Bronchial epithelial cell (primary cell): Measurements from ENCODE around the gene MACROD1. TPM values are rescaled to one million over a fixed set of nuclear protein-coding genes. Genes with fewer than 3 reads are reported as not detected.

Experiments
- DNase-seq: peaks from one replicate; pipeline ENCODE4 v3.0.0-alpha.2; 2010; ENCODE audit warnings: low read depth
- FAIRE-seq: peaks from 2 replicates; lab custom pipeline; 2011; peaks lifted over from hg19 to GRCh38; lab: Jason Lieb, UNC
- H3K27me3 ChIP-seq: 2 replicates; pipeline ENCODE4 v1.5.1; 2011; ENCODE audit warnings: low read length; ENCODE audit not compliant: control insufficient read depth, insufficient read depth
- H3K36me3 ChIP-seq: 2 replicates; pipeline ENCODE4 v1.5.1; 2011; ENCODE audit warnings: low read length; ENCODE audit not compliant: control insufficient read depth, insufficient read depth
- H3K4me3 ChIP-seq: 2 replicates; pipeline ENCODE4 v1.5.1; 2011; ENCODE audit warnings: mild to moderate bottlenecking, low read depth, low read length, control low read depth
- CTCF ChIP-seq: IDR thresholded peaks from 2 replicates; pipeline ENCODE4 v1.5.1; 2011; ENCODE audit warnings: mild to moderate bottlenecking, moderate library complexity, low read length, control low read depth, inconsistent platforms; ENCODE audit not compliant: insufficient read depth, severe bottlenecking
- total RNA-seq: library from RNA; depleted of rRNA; stranded (reverse); fragments of >200 nt; gene quantifications from 2 replicates; pipeline ENCODE4 v1.2.1, GENCODE V29; 2014

MACROD1 gene
- total RNA-seq, 1 donor from 2014 or later: 17.9 TPM

- Histone ChIP-seq H3K4me3 (no peak overlapping the region), H3K27me3 (peaks cover 5% of the 10 kb centered on the region)
- TF ChIP-seq CTCF: no peak
Observed at GRCh38 chr11:64073542-64073941, 92.4 kb downstream of the MACROD1 start.

GRCh38 chr11:64072871-64073270, 93.0 kb downstream of the MACROD1 start:
- Histone ChIP-seq H3K4me3 (no peak overlapping the region), H3K36me3 (no peaks in the 10 kb centered on the region), H3K27me3 (peaks cover 3% of the 10 kb centered on the region)
- no peak for TF ChIP-seq CTCF
- FAIRE-seq (no peak), DNase-seq (no peak)

More at GRCh38 chr11:64073542-64073941, 92.4 kb downstream of the MACROD1 start:
- FAIRE-seq: no peak
- no peak for DNase-seq
- no peaks in the 10 kb centered on the region for H3K36me3 ChIP-seq

- Histone ChIP-seq H3K4me3 (no peak overlapping the region), H3K36me3 (no peaks in the 10 kb centered on the region), H3K27me3 (peaks cover 3% of the 10 kb centered on the region)
- FAIRE-seq (no peak), DNase-seq (no peak)
- TF ChIP-seq CTCF: no peak
Observed at GRCh38 chr11:64072403-64072802, 93.5 kb downstream of the MACROD1 start.

- DNase-seq (no peak), FAIRE-seq (no peak)
- TF ChIP-seq CTCF: no peak
- Histone ChIP-seq H3K36me3 (no peaks in the 10 kb centered on the region), H3K27me3 (peaks cover 3% of the 10 kb centered on the region), H3K4me3 (no peak overlapping the region)
Observed at GRCh38 chr11:64071849-64072248, 94.1 kb downstream of the MACROD1 start.

GRCh38 chr11:64070314-64070681, 95.6 kb downstream of the MACROD1 start:
- no peaks in the 10 kb centered on the region for H3K36me3 ChIP-seq
- no peak for DNase-seq
- H3K4me3 ChIP-seq: no peak overlapping the region
- peaks cover 2% of the 10 kb centered on the region for H3K27me3 ChIP-seq
- no peak for TF ChIP-seq CTCF
- no peak for FAIRE-seq
